Endodermal cell (in vitro differentiated cells): ENCODE measurements around the gene HS3ST2. TPM values are rescaled to one million over a fixed set of nuclear protein-coding genes. Genes with fewer than 3 reads are reported as not detected.

Experiments used
- DNase-seq: peaks from one replicate; pipeline ENCODE4 v3.0.0-alpha.2; 2017
- H3K27ac ChIP-seq: 2 replicates; pipeline ENCODE4 v1.5.1; 2013; ENCODE audit warnings: mild to moderate bottlenecking, low read depth, low read length, moderate library complexity
- H3K27me3 ChIP-seq: 2 replicates; pipeline ENCODE4 v1.6.1; 2013; ENCODE audit warnings: mild to moderate bottlenecking, low read length, moderate library complexity; ENCODE audit not compliant: insufficient read depth, control insufficient read depth, poor library complexity, severe bottlenecking
- H3K36me3 ChIP-seq: 2 replicates; pipeline ENCODE4 v1.7.0; 2013; ENCODE audit warnings: mild to moderate bottlenecking, low read length, moderate library complexity; ENCODE audit not compliant: control insufficient read depth, insufficient read depth
- H3K4me1 ChIP-seq: one replicate; pipeline ENCODE4 v1.7.0; 2013; ENCODE audit warnings: low read length; ENCODE audit not compliant: control insufficient read depth, insufficient read depth
- H3K4me3 ChIP-seq: 2 replicates; pipeline ENCODE4 v1.5.1; 2013; ENCODE audit warnings: mild to moderate bottlenecking, low read length, moderate library complexity
- H3K9ac ChIP-seq: 2 replicates; pipeline ENCODE4 v1.6.1; 2013; ENCODE audit warnings: mild to moderate bottlenecking, low read length, moderate library complexity; ENCODE audit not compliant: poor library complexity, severe bottlenecking; ENCODE audit errors: extremely low read depth
- H3K9me3 ChIP-seq: 2 replicates; pipeline ENCODE4 v1.6.1; 2013; ENCODE audit warnings: mild to moderate bottlenecking, low read length, moderate library complexity; ENCODE audit not compliant: control insufficient read depth
- H3K27ac Mint-ChIP-seq: 2 replicates; pipeline ENCODE4 v1.8.0; 2020; ENCODE audit warnings: mixed read lengths
- H3K27me3 Mint-ChIP-seq: 2 replicates; pipeline ENCODE4 v1.8.0; 2021; ENCODE audit warnings: mild to moderate bottlenecking, mixed read lengths; ENCODE audit not compliant: insufficient read depth
- H3K36me3 Mint-ChIP-seq: 2 replicates; pipeline ENCODE4 v1.8.0; 2020; ENCODE audit warnings: low read depth, mixed read lengths
- H3K4me1 Mint-ChIP-seq: 2 replicates; pipeline ENCODE4 v1.8.0; 2020; ENCODE audit warnings: mixed read lengths
- H3K4me3 Mint-ChIP-seq: 2 replicates; pipeline ENCODE4 v1.8.0; 2020; ENCODE audit warnings: mild to moderate bottlenecking, moderate library complexity, mixed read lengths
- H3K9me3 Mint-ChIP-seq: 2 replicates; pipeline ENCODE4 v1.8.0; 2020; ENCODE audit warnings: mild to moderate bottlenecking, mixed read lengths
- CTCF ChIP-seq: fragments of 200-600 bp; sonication (generic); conservative IDR thresholded peaks from 2 replicates; pipeline ENCODE4 v1.5.0; 2021; ENCODE audit warnings: antibody characterized with exemption, mild to moderate bottlenecking
- WGBS, 2 experiments: methylation state at CpG; one replicate each; pipeline versions ENCODE4 v1.1.5 to v1.1.7; 2013; ENCODE audit warnings: missing lambda C conversion rate in 2 of 2, mixed read lengths in 1 of 2; ENCODE audit not compliant: insufficient coverage in 1 of 2, insufficient read length in 1 of 2; 5-methylcytosine and 5-hydroxymethylcytosine counted together
- total RNA-seq, 2 donors: library from RNA; stranded (reverse); fragmentation: NEBNext Ultra II Directional in 1 of 2; extraction: Animal tissue kit (Norgen Biotek cat#: 25700) in 1 of 2; gene quantifications; 2 replicates in 1 of 2; 3 replicates in 1 of 2; pipeline ENCODE4 v1.2.1, GENCODE V29; 2021

Gene HS3ST2
- total RNA-seq, 2 donors from 2014 or later, result 0.18 TPM; not detected in 1

GRCh38 chr16:22797551-22797950, 16.4 kb upstream of the HS3ST2 start:
- WGBS, 2 experiments, result 90% methylated on average over 1 of the region's 2 CpGs; no CpG with 5 or more reads in 1 of the 2 experiments
- peaks cover 5% of the 10 kb centered on the region for H3K4me1 ChIP-seq
- peaks cover 12% of the 10 kb centered on the region for H3K27me3 Mint-ChIP-seq

DNA sequence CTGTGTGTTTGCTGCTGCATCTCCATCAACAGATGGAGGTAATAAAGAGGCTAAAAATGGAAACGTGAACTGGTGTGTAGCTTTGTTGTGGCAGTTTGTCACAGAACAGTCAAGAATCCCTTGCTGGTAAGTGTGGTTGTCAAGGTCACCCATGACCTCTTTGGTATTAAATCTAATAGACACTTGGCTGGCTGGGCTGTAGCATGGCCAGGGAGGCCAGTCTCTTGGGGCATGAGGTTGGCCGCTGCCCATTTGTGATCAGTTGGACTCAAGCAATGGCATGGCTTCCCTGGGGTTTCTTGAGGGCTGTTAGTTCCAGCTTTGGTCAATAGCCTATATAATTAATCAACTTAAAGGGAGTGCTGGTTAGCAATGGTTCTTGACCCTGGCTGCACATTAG, 14.8 kb upstream of the HS3ST2 start:
- no peak overlapping the region for H3K4me3 ChIP-seq
- H3K9me3 ChIP-seq, result peaks cover 12% of the 10 kb centered on the region
- H3K27me3 ChIP-seq, result peaks cover 23% of the 10 kb centered on the region
- no peak overlapping the region for H3K9ac ChIP-seq
- H3K4me1 ChIP-seq, result peaks cover 5% of the 10 kb centered on the region
- H3K27ac ChIP-seq, result no peak overlapping the region
- no peak overlapping the region for H3K27ac Mint-ChIP-seq
- no peak for DNase-seq
- TF ChIP-seq CTCF, result no peak
- H3K4me3 Mint-ChIP-seq, result no peak overlapping the region
- peaks cover 17% of the 10 kb centered on the region for H3K27me3 Mint-ChIP-seq
- H3K36me3 ChIP-seq, result no peaks in the 10 kb centered on the region
- H3K36me3 Mint-ChIP-seq, result no peaks in the 10 kb centered on the region
- WGBS, 2 experiments, result 67 to 86% methylated on average over 1 to 2 of the region's 2 CpGs
- peaks cover 17% of the 10 kb centered on the region for H3K4me1 Mint-ChIP-seq
- peaks cover 10% of the 10 kb centered on the region for H3K9me3 Mint-ChIP-seq

More at GRCh38 chr16:22797551-22797950, 16.4 kb upstream of the HS3ST2 start:
- Histone ChIP-seq H3K4me3 (no peak overlapping the region), H3K9ac (no peak overlapping the region), H3K9me3 (peaks cover 18% of the 10 kb centered on the region), H3K27ac (no peak overlapping the region), H3K36me3 (no peaks in the 10 kb centered on the region), H3K27me3 (peaks cover 8% of the 10 kb centered on the region)
- no peak for DNase-seq
- TF ChIP-seq CTCF, result no peak
- no peak overlapping the region for H3K27ac Mint-ChIP-seq
- H3K9me3 Mint-ChIP-seq, result peaks cover 17% of the 10 kb centered on the region
- H3K36me3 Mint-ChIP-seq, result no peaks in the 10 kb centered on the region
- H3K4me1 Mint-ChIP-seq, result peaks cover 17% of the 10 kb centered on the region
- no peak overlapping the region for H3K4me3 Mint-ChIP-seq

DNA sequence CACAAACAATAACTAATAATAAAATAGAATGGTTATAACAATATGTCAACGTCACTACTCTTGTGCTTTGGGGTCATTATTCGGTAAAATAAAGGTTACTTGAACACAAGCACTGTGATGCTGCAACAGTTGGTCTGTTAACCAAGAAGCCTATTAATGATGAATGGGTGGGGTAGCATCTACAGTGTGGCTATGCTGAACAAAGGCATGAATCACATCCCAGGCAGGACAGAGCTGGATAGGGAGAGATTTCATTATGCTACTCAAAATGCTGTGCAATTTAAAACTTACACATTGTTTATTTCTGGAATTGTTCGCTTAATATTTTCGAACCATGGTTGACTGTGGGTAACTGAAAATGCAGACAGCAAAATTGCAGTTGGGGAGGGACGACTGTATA, 9.1 kb upstream of the HS3ST2 start:
- H3K27ac Mint-ChIP-seq, result no peak overlapping the region
- 87 to 93% methylated on average over 5 of the region's 5 CpGs for WGBS, 2 experiments
- no peak for DNase-seq
- H3K36me3 Mint-ChIP-seq, result no peaks in the 10 kb centered on the region
- no peak for TF ChIP-seq CTCF
- Histone ChIP-seq H3K27me3 (peaks cover 79% of the 10 kb centered on the region), H3K4me1 (no peaks in the 10 kb centered on the region), H3K9ac (no peak overlapping the region), H3K4me3 (no peak overlapping the region), H3K36me3 (no peaks in the 10 kb centered on the region), H3K9me3 (no peaks in the 10 kb centered on the region), H3K27ac (no peak overlapping the region)
- H3K4me1 Mint-ChIP-seq, result peaks cover 6% of the 10 kb centered on the region
- H3K4me3 Mint-ChIP-seq, result no peak overlapping the region
- H3K9me3 Mint-ChIP-seq, result no peaks in the 10 kb centered on the region
- H3K27me3 Mint-ChIP-seq, result peaks cover 32% of the 10 kb centered on the region
